WI38 (cell line): Measurements from ENCODE around the gene MALRD1.

Experiments used
- H3K4me3 ChIP-seq: 2 replicates; pipeline ENCODE4 v1.5.1; 2011; ENCODE audit warnings: low read depth, mild to moderate bottlenecking, control low read depth, low read length
- TF ChIP-seq, protein P1 (sequence below): IDR thresholded peaks from 2 replicates; pipeline ENCODE4 v1.5.1; 2012; ENCODE audit warnings: low read depth, mild to moderate bottlenecking, control low read depth, low read length

The MALRD1 gene

DNA sequence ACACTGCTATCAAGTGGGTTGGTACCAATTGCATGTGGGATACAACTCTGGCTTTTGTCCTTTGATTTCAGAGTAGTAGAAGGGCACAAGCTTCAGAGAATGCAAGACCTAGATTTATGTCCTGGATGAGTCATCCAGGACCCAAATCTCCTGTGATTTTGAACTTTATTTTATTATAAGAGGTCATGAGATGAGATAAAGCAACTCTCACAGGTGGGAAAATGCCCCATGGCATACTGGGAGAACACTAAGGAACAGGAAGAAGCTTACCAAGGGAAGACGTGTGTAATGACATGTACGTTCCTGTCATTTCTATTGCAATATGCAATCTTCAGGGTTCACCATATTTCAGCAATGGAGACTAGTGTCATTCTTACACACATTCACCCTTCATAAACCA lies 966 bp downstream of the MALRD1 start:
- TF ChIP-seq, protein P1, sequence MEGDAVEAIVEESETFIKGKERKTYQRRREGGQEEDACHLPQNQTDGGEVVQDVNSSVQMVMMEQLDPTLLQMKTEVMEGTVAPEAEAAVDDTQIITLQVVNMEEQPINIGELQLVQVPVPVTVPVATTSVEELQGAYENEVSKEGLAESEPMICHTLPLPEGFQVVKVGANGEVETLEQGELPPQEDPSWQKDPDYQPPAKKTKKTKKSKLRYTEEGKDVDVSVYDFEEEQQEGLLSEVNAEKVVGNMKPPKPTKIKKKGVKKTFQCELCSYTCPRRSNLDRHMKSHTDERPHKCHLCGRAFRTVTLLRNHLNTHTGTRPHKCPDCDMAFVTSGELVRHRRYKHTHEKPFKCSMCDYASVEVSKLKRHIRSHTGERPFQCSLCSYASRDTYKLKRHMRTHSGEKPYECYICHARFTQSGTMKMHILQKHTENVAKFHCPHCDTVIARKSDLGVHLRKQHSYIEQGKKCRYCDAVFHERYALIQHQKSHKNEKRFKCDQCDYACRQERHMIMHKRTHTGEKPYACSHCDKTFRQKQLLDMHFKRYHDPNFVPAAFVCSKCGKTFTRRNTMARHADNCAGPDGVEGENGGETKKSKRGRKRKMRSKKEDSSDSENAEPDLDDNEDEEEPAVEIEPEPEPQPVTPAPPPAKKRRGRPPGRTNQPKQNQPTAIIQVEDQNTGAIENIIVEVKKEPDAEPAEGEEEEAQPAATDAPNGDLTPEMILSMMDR, result no peak
- H3K4me3 ChIP-seq, result no peak overlapping the region

DNA sequence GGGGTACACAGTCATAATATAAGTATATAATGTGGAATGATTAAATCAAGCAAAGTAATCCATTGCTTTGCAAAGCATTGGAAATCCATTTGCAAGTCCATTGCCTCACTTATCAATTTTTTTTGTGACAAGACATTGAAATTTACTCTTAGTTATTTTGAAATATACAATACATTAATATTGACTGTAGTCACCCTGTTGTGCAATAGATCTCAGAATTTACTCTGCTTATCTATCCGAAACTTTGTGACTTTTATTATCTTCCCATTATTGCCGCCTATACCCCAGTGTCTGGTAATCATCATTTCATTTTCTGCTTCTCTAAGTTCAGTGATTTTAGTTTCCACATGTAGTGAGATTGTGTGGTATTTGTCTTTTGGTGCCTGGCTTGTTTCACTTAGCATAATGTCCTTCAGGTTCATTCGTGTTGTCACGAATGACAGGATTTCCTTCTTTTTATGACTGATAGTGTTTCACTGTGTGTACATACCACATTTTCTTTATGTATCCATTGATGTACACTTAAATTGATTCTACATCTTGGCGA lies 5.8 kb downstream of the MALRD1 start:
- TF ChIP-seq, protein P1, result no peak
- no peak overlapping the region for H3K4me3 ChIP-seq

DNA sequence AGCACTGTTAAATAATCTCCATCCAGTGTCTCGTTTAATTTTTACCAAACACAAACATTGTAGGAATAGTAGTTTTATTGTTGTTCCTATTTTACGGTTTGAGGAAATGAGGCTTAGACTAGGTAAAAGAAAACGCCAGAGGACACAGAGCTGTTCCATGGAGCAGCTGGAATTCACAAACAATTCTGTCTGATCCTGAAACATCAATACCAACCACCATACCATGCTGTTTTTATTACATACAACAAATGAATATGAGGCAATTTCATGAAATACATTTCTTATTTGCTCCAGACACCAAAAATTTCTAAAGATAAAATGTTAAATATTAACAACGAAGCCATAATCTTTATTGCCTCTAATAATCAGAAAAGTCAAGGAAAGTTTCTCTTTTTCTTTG lies 9.4 kb downstream of the MALRD1 start:
- H3K4me3 ChIP-seq, result no peak overlapping the region
- TF ChIP-seq, protein P1, result no peak

DNA sequence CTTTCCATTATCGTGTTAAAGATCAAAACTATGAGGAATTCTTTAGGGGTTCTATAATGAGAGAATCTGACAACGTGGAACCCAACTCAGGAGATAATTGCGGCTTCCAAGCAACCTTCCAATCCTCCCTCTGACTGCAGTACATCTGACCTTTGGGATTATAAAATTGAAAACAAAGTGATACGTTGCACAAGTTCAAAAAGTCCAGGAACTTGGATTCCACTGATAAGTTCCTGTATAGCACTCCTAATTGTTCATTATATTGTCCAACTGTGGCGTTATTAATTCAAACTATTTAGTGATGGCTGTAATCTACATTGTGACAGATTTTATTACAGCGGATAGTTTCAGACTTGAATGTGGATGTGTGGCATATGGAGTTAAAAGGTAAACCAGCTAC lies 15.4 kb downstream of the MALRD1 start:
- TF ChIP-seq, protein P1, result no peak
- H3K4me3 ChIP-seq, result no peak overlapping the region

DNA sequence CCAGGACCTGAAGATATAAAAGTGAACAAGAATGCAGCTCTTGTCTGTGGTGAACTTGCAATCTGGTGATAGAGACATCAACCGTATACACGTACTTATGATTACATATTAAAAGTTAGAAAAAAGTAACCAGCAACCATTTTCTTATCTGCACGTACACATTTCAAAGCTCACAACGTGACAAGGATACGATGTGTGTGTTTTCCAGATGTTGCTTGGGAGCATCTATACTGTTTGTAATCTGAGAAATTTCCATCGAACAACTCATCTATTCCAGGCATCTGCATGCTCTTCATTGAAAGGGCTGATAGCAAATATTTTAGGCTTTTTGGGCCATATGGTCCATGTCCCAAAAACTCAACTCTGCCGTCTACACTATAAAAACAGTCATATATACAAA lies 23.3 kb downstream of the MALRD1 start:
- TF ChIP-seq, protein P1, result no peak
- no peak overlapping the region for H3K4me3 ChIP-seq

DNA sequence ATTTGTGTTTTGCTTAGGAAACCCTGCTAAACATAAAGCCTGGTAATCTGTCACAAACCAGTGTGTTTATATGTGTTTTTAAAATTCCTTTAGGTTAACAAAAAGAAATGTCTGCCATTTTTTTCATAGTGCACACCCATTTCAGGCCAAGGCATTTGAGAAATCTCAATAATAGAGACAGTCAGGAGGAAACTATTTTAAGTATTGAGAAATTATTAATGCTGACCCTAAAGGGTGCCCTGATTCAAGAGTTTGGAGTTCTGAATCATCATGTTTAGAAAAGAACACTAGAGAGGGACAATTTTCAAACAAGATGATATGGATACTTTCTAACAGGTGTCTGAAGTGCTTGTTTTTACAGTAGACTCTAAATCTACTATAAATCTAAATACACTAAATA lies 28.7 kb downstream of the MALRD1 start:
- no peak overlapping the region for H3K4me3 ChIP-seq
- TF ChIP-seq, protein P1, result no peak

DNA sequence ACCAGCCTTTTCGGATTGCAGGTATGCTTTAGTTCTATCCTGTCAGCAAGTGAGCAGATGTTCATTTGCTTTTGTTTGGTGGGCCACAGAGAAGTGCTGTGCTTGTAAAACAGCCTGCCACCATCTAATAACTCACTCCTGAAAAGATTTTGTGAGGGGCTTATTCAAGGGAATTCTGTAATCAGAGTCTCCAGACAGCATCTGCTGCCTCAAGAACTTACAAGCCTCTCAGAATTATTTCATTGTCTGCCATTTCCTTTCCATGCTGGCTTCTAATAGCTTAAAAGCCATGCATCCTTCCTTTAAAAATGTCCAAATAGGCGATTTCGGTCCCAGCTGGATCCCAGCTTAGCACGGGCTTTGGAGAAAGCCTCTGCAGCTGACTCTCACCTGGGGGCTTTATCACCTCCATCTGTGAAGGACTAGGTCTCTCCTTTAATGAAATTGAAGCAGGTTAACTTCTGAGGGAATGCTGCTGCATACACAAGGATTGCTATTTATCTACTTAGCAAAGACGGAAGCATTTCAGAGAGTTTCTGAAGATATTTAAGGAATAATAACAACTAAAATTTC lies 48.0 kb downstream of the MALRD1 start:
- TF ChIP-seq, protein P1, result no peak
- H3K4me3 ChIP-seq, result no peak overlapping the region
